ENCODE data around the gene ACAP3. TPM values are rescaled to one million over a fixed set of nuclear protein-coding genes. Genes with fewer than 3 reads are reported as not detected.

ACAP3 gene
- total and polyA plus RNA-seq, 5 donors, result 33.1 to 61.8 (median 40.1) TPM

DNA sequence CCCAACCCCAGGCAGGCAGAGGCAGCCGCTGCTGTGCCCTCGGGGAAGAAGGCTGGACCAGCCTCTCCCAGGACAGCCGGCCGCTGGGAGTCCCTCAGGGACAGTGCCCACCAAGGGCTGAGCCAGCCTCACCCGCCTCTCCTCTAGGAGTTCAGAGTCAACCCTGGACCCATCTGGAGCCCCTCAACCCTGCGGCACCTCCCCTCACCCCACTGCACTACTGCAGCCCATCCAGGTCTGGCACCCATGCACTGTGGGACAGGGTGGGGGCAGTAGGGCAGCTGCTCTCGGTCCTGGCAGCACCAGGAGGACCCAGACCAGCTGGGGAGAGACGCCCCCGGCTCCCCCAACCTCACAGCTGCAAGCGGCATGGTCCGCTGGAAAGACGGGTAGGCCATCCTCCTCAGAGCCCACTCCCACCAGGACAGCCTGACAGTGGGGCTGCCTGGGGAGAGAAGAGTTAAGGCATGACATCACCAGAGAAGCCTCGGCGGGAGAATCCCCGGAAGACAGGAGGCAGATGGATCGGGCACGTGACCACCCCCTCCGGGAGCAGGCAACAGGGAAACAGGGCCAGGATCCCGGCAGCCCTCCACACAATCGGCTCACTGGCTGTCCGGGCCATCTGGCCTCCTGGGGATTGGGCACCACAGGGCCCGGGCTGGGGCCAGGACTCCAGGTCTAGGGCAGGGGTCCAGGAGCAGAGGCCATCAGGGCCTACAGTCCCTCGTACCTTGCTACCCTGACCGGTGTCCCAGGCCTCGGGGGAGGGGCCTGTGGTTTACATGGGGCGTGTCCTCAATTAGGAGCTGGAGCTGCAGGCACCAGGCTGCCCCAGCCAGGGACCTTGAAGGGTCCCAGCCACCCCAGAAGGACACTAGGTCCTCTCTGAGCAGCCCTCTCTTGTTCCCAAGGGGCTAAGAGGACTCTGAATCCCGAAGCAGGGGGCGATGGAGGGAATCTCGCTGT lies 3.1 kb downstream of the ACAP3 start:
- peak; percentile 2 to 9 for ATAC-seq
- 25% methylated on average over 29 of the region's 29 CpGs for WGBS
- Histone ChIP-seq H3K27me3 (ENCODE audit: control insufficient read depth, insufficient read depth) (no peaks in the 10 kb centered on the region), H3K27ac (ENCODE audit: low read length) (peak overlapping the region; percentile 9), H3K4me1 (ENCODE audit: control insufficient read depth, insufficient read depth, low read length) (peaks cover 5% of the 10 kb centered on the region), H3K4me3 (ENCODE audit: low read length) (peak overlapping the region; percentile 2), H3K9me3 (ENCODE audit: control insufficient read depth, low read length) (no peaks in the 10 kb centered on the region)
- peak; percentile 79 to 92 (median 92) for DNase-seq
- intact Hi-C loops (cut with DNase I), result no loop called here

DNA sequence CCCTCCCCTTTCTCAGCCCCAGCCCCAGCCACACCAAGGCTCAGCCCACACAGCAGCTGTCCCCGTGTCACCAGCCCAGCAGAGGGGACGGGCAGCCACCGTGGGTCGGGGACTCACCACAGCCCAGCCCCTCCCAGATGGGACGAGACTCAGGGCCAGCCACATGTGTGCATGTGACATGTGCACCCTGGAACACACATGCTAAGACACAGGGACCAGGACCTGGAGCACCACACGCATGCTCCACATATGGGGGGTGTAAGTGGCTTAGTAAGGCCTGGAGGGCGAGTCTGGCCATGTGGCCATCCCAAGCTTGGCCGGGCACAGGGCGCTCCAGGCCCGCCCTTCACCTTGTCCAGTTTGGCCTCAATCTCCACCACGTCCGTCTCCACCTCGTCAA lies 4.0 kb downstream of the ACAP3 start:
- DNase-seq (no peak), ATAC-seq (no peak)
- no peaks in the 10 kb centered on the region for H3K27me3 ChIP-seq (ENCODE audit: control insufficient read depth, insufficient read depth)
- WGBS, result 74% methylated on average over 13 of the region's 13 CpGs
- no peaks in the 10 kb centered on the region for H3K9me3 ChIP-seq (ENCODE audit: control insufficient read depth, low read length)
- H3K4me3 ChIP-seq (ENCODE audit: low read length), result no peak overlapping the region
- no peak overlapping the region for H3K27ac ChIP-seq (ENCODE audit: low read length)
- H3K4me1 ChIP-seq (ENCODE audit: control insufficient read depth, insufficient read depth, low read length), result peaks cover 5% of the 10 kb centered on the region
- intact Hi-C loops (cut with DNase I), result no loop called here

DNA sequence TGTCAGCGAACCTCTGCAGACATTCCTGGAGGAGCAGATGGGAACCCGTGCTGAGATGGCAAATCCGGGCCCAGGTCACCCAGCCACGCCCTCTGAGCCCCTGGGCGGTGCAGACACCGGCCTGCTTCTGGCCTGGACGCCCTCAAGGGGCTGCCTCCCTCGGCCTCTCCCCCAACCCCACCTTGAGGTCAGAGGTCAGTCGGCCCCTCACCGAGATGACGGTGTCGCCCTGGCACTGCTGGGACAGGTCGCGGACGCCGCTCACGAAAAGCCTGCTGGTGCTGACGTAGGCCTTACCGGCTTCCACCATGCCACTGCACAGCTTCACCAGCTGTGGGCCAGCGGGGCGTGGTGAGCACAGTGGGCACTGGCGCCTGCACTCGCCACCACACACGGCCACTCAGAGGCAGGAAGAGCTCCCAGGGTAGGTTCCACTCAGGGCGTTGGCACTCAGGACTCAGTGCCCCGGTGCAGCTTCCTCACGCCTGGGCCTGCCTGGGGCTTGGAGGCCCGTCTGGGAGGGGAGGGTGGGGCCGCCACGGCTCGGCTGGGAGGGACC lies 4.7 kb downstream of the ACAP3 start:
- ATAC-seq (no peak), DNase-seq (no peak)
- Histone ChIP-seq H3K4me3 (ENCODE audit: low read length) (no peak overlapping the region), H3K27ac (ENCODE audit: low read length) (no peak overlapping the region), H3K9me3 (ENCODE audit: control insufficient read depth, low read length) (no peaks in the 10 kb centered on the region), H3K4me1 (ENCODE audit: control insufficient read depth, insufficient read depth, low read length) (peaks cover 5% of the 10 kb centered on the region), H3K27me3 (ENCODE audit: control insufficient read depth, insufficient read depth) (no peaks in the 10 kb centered on the region)
- WGBS, result 78% methylated on average over 31 of the region's 31 CpGs
- intact Hi-C loops (cut with DNase I), result no loop called here

DNA sequence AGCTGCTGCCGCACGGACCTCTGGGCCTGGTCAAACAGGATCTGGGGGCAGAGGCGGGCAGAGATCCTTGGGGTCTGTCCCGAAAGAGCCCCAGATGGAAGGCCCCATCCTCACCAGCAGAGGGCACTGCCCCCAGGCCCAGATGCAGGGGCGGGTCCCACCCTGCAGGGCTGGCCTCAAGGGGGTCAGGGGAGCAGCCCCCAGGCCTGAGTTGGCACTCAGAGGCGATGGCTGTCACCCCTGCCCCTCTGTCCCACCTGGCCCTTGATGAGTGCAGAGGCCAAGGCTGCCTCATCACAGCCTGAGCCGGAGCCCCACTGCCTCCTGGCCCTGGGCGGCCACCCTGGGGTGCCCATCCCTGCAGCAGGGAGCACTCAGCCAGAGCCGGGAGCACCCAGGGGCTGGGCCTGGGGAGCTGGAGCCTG lies 5.7 kb downstream of the ACAP3 start:
- Histone ChIP-seq H3K27ac (ENCODE audit: low read length) (no peak overlapping the region), H3K9me3 (ENCODE audit: control insufficient read depth, low read length) (no peaks in the 10 kb centered on the region), H3K4me1 (ENCODE audit: control insufficient read depth, insufficient read depth, low read length) (peaks cover 5% of the 10 kb centered on the region), H3K27me3 (ENCODE audit: control insufficient read depth, insufficient read depth) (no peaks in the 10 kb centered on the region), H3K4me3 (ENCODE audit: low read length) (no peak overlapping the region)
- no peak for ATAC-seq
- intact Hi-C loops (cut with DNase I), result no loop called here
- 90% methylated on average over 9 of the region's 9 CpGs for WGBS
- DNase-seq, result no peak

DNA sequence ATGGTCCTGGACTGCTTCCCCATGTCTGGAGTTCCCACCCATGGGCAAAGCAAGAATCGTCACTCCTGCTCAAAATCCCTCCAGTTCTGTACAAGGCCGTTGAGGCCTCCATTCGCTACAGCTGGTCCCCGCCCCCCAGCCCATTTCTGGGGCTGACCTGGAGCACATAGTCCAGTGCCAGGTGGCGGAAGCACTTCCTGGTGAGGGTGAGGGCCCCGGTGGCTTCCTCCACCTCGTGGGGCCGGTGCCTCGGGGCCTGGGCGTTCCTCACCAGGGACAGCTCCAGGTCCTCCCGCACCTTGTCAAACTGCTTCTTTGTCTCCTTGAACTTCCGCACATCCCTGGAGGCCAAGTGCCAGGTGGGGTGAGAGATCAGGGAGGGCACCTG lies 7.4 kb downstream of the ACAP3 start:
- DNase-seq (peak in 1 of 3 donors; percentile 37), ATAC-seq (no peak)
- H3K27ac ChIP-seq (ENCODE audit: low read length), result no peak overlapping the region
- H3K9me3 ChIP-seq (ENCODE audit: control insufficient read depth, low read length), result no peaks in the 10 kb centered on the region
- intact Hi-C loops (cut with DNase I), result no loop called here
- 89% methylated on average over 12 of the region's 12 CpGs for WGBS
- no peaks in the 10 kb centered on the region for H3K4me1 ChIP-seq (ENCODE audit: control insufficient read depth, insufficient read depth, low read length)
- no peak overlapping the region for H3K4me3 ChIP-seq (ENCODE audit: low read length)
- no peaks in the 10 kb centered on the region for H3K27me3 ChIP-seq (ENCODE audit: control insufficient read depth, insufficient read depth)

DNA sequence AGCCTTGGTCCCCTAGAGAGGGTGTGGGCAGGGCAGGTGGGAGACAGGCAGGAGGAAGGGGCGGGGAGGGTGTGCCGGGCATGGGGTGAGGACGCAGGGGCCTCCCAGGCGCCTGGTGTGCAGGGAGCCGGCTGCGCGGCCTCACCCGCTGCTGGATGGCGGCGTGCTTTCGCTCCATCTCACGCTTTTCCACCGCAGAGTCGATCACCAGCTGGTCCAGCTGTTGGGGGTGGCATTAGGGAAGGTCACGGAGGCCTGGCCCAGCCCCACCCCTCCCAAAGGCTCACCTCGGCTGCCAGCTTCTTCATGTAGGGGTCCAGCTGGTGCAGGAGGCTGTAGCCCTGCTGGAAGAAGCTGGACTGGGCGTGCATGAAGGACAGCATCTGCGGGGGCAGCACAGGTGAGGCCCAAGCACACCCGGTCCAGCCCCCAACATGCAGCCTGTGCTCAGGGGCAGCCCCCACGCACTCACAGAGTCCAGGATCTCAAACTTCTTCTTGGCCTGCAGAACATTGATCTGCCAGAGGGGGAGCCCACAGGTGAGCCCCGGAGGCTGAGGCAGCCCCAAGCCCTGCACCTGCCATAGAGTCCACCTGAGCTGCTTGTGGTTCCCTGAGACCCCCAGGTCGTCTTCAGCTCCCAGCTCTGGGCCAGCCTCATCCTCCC lies 7.9 kb downstream of the ACAP3 start:
- no peaks in the 10 kb centered on the region for H3K27me3 ChIP-seq (ENCODE audit: control insufficient read depth, insufficient read depth)
- peak in 1 of 3 donors; percentile 49 for DNase-seq
- no peak overlapping the region for H3K27ac ChIP-seq (ENCODE audit: low read length)
- no peak for ATAC-seq
- WGBS, result 88% methylated on average over 22 of the region's 22 CpGs
- no peak overlapping the region for H3K4me3 ChIP-seq (ENCODE audit: low read length)
- H3K4me1 ChIP-seq (ENCODE audit: control insufficient read depth, insufficient read depth, low read length), result no peaks in the 10 kb centered on the region
- intact Hi-C loops (cut with DNase I), result loop anchor here in 1 of 4 donors (10.0 kb wide), 1 partner anchor 175 kb away; no protein-coding TSS in a partner anchor
- no peaks in the 10 kb centered on the region for H3K9me3 ChIP-seq (ENCODE audit: control insufficient read depth, low read length)

DNA sequence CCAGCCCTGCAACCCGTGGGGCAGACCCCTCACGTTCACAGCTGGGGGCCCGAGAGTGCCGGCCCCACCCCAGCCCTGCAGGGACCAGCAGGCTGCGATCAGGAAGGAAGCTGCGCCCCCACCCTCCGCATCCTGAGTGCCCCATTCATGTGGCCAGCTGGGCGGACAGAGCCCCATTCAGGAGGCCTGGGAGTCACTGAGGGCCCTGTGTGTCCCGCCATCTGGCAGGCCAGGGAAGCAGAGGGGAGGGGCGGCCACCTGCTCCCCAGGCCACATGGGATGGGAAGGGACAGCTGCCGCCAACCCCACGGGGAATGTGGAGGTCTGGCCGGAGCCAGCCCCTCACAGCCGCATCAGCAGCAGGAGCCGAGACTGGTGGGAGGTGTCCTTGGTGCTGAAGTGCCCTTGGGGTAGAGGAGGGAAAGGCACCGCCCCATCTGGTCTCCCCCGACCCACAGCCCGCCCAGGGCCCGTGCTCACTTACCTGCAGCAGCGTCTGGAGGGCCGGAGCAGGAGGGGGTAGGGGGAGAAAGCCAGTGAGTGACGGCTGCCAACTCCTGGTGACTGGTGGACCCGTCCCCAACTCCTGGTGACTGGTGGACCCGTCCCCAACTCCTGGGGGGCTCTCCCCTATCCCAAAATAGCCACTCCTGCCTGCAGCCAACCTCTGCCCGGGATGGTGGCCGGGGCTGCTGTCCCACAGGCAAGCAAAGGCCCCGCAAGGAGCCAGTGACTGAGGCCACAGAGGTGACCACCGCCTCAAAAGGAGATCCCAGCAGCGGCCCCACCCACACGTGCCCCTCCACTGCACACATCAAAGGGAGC lies 8.7 kb downstream of the ACAP3 start:
- intact Hi-C loops (cut with DNase I), result loop anchor here in 1 of 4 donors (10.0 kb wide), 1 partner anchor 174 kb away; no protein-coding TSS in a partner anchor
- 57% methylated on average over 30 of the region's 30 CpGs for WGBS
- Histone ChIP-seq H3K27me3 (ENCODE audit: control insufficient read depth, insufficient read depth) (no peaks in the 10 kb centered on the region), H3K4me1 (ENCODE audit: control insufficient read depth, insufficient read depth, low read length) (no peaks in the 10 kb centered on the region), H3K27ac (ENCODE audit: low read length) (no peak overlapping the region), H3K9me3 (ENCODE audit: control insufficient read depth, low read length) (no peaks in the 10 kb centered on the region), H3K4me3 (ENCODE audit: low read length) (no peak overlapping the region)
- DNase-seq (no peak), ATAC-seq (no peak)

DNA sequence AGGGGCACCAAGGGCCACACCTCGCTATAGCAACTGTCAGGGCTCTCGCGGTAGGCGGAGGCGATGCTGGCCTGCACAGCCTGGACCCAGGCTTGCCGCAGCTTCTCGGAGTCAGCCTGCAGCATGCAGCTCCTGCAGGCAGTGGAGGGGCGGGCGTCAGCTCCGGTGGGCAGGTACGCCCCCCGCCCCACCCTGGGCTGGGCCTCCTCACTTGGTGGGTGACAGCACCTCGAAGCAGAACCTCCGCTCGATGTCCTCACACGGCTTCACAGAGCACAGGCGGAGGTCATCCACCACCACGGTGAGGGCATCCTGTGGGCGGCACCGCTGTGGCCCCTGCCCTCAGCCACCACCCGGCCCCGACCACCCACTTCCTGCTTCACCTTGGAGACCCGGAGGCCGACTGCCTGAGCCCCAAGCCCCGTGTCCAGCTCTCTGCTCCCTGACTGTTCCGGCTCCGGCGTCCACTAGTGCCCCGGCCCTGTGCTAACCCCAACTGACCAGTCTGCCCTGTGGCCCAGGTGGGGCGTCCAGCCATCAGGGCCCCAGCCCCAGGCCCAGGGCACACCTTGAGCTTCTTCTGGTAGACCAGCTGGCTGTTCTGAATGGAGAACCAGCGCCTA lies 9.8 kb downstream of the ACAP3 start:
- intact Hi-C loops (cut with DNase I), result loop anchor here in 1 of 4 donors (10.0 kb wide), 1 partner anchor 173 kb away; no protein-coding TSS in a partner anchor
- 92% methylated on average over 31 of the region's 31 CpGs for WGBS
- no peaks in the 10 kb centered on the region for H3K27me3 ChIP-seq (ENCODE audit: control insufficient read depth, insufficient read depth)

DNA sequence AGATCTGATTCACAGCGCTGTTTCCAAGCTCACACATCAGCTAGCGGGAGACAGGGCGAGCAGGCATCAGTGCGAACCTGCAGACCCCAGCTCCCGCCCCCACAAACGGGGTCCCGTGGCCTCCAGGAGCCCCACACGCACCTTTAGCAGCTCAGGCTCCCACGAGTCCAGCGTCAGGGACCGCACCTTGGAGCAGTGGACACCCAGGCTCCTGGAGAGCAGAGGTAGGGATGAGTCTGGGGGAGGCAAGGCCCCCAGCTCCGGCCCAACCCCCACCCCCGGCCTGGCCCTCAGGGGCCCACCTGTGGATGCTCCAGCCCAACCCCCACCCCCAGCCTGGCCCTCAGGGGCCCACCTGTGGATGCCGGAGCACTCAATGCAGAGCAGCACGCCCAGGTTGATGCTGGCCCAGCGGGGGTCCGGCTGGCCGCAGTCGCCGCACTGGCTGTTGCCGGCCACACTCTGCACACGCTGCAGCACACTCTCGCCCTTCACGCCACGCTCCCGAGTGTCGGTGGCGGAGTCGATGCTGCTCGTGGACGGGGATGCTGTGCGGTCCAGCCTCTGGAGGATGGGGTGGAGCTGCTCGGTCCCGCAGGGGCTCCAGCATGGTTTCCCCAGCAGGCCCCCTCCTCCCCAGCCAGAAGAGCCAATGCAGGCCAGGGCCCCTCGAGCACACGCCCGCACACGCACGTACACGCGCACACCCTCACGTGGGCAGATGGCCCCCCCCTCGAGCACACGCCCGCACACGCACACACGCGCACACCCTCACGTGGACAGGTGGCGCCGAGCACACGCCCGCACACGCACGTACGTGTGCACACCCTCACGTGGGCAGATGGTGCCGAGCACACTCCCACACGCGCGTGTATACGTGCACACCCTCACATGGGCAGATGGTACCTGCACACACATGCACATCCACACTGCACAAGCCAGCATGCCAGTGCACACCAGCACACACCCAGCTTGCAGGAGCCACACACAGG lies 11.4 kb downstream of the ACAP3 start:
- ATAC-seq, result no peak
- intact Hi-C loops (cut with DNase I), result loop anchor here in 1 of 4 donors (10.0 kb wide), 1 partner anchor 172 kb away; no protein-coding TSS in a partner anchor
- Histone ChIP-seq H3K27ac (ENCODE audit: low read length) (no peak overlapping the region), H3K4me1 (ENCODE audit: control insufficient read depth, insufficient read depth, low read length) (no peaks in the 10 kb centered on the region), H3K27me3 (ENCODE audit: control insufficient read depth, insufficient read depth) (no peaks in the 10 kb centered on the region), H3K4me3 (ENCODE audit: low read length) (no peak overlapping the region), H3K9me3 (ENCODE audit: control insufficient read depth, low read length) (no peaks in the 10 kb centered on the region)
- no peak for DNase-seq
- 95% methylated on average over 62 of the region's 62 CpGs for WGBS

More for the DNA sequence above, 9.8 kb downstream of the ACAP3 start:
- H3K27ac ChIP-seq (ENCODE audit: low read length), result no peak overlapping the region
- H3K9me3 ChIP-seq (ENCODE audit: control insufficient read depth, low read length), result no peaks in the 10 kb centered on the region
- no peak for ATAC-seq
- no peaks in the 10 kb centered on the region for H3K4me1 ChIP-seq (ENCODE audit: control insufficient read depth, insufficient read depth, low read length)
- no peak for DNase-seq
- no peak overlapping the region for H3K4me3 ChIP-seq (ENCODE audit: low read length)

Measured in right cardiac atrium (tissue), 5 donors.